ENCODE results near the gene PREX1.
"Not testable (repeated sequence)": the region's sequence is repeated elsewhere in the genome, so short reads cannot be mapped to it uniquely, and the experiment has no call there.

Gene PREX1, protein sequence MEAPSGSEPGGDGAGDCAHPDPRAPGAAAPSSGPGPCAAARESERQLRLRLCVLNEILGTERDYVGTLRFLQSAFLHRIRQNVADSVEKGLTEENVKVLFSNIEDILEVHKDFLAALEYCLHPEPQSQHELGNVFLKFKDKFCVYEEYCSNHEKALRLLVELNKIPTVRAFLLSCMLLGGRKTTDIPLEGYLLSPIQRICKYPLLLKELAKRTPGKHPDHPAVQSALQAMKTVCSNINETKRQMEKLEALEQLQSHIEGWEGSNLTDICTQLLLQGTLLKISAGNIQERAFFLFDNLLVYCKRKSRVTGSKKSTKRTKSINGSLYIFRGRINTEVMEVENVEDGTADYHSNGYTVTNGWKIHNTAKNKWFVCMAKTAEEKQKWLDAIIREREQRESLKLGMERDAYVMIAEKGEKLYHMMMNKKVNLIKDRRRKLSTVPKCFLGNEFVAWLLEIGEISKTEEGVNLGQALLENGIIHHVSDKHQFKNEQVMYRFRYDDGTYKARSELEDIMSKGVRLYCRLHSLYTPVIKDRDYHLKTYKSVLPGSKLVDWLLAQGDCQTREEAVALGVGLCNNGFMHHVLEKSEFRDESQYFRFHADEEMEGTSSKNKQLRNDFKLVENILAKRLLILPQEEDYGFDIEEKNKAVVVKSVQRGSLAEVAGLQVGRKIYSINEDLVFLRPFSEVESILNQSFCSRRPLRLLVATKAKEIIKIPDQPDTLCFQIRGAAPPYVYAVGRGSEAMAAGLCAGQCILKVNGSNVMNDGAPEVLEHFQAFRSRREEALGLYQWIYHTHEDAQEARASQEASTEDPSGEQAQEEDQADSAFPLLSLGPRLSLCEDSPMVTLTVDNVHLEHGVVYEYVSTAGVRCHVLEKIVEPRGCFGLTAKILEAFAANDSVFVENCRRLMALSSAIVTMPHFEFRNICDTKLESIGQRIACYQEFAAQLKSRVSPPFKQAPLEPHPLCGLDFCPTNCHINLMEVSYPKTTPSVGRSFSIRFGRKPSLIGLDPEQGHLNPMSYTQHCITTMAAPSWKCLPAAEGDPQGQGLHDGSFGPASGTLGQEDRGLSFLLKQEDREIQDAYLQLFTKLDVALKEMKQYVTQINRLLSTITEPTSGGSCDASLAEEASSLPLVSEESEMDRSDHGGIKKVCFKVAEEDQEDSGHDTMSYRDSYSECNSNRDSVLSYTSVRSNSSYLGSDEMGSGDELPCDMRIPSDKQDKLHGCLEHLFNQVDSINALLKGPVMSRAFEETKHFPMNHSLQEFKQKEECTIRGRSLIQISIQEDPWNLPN (N-terminal part only)

DNA sequence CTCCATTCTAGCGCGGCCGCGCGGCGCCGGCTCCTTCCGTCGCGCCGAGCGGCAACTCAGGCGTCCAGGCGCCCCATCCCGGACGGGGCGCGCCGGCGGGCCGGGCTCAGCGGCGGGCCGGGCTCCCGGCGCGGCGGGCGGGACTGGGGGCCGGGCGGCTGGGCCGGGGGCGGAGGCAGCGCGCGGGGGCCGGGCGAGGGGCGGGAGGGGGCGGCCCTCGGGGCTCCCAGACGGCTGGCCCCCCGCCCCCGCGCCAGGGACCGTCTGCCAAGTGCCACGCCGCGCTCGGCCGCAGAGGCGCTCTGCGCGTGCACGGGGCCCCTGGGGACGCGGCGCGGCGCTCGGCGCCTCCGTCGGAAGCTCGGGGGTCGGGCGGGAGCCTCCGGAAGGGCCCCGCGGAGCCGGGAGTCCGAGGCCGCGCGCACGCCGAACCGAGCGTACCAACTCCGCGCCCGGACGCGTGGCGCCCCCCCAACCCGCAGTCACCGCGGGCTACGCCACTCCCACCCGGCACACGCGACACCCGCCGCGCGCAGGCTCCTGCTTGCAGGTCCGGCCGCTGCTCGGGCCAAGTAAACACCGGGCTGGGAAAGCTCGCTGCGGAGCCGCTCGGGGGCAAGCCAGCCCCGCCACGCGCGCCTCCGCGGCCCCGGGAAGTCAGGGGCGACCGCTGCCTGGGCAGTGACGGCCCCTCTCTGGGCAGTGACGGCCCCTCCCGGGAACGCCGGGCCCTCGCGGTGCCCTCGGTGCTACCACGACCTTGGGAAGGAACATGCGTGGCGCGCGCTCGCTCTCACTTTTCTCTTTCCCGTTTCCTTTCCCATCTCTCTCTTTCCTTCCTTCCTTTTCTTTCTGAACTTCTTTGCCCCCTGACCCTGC lies at the start of gene PREX1:
TSS of gene PREX1 (minus strand) at position 145 of the 879 bp plus-strand sequence. CDS start at position 6, 139 bp downstream.
- DNase-seq, result peak; percentile 76 to 79

DNA sequence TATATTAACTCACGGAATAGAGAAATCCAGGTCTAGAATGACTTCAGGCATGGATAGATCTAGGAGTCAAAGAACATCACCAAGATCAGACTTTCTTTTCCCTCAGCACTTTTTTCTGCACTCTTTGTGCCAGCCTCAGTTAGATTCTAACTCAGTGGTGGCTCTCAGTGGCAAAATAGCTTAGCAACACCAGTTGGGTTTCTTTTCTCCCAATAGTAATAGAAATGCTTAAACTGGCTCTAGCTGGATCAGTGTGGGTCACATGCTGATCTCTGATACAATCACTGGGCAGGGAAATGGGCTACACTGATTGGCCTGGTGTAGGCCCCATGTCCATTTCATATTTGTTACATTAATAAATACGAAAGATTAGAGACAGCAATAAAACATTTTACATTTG lies 49.5 kb upstream of the PREX1 start:
- DNase-seq, result no peak

GRCh38 chr20:48875914-48876240 lies 48.1 kb upstream of the PREX1 start:
- no peak for DNase-seq

- no peak for DNase-seq
Observed at GRCh38 chr20:48875233-48875913, 47.6 kb upstream of the PREX1 start.

DNA sequence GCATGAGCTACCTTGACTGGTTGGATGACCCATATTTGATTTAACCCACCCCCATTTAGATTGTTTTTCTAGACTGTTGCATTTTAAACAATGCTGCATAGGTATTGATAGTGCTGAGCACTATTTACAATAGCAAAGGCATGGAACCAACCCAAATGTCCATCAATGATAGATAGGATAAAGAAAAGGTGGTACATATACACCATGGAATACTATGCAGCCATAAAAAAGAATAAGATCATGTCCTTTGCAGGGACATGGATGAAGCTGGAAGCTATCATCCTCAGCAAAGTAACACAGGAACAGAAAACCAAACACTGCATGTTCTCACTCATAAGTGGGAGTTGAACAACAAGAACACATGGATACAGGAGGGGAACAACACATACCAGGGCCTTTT lies 41.6 kb upstream of the PREX1 start:
- DNase-seq, result not testable (repeated sequence)

DNA sequence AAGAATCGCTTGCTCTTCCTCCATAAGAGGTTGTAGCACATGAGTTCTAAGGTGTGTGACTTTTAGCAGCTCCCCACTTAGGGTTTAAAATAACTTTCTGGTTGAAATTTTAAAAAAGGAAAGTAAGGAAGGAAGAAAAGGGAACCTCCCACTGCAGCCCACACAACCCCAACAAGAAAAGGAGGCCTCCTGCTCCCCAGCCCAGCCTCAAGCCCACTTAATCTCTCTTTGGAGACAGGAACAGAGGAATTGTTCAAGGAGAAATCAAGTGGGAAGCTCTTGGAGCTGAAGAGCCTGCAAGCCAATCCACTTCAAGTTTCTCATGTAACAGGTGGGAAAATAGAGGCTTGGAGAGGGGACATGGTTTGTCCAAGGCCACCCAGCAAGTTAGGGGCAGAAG lies 39.1 kb upstream of the PREX1 start:
- DNase-seq, result no peak

DNA sequence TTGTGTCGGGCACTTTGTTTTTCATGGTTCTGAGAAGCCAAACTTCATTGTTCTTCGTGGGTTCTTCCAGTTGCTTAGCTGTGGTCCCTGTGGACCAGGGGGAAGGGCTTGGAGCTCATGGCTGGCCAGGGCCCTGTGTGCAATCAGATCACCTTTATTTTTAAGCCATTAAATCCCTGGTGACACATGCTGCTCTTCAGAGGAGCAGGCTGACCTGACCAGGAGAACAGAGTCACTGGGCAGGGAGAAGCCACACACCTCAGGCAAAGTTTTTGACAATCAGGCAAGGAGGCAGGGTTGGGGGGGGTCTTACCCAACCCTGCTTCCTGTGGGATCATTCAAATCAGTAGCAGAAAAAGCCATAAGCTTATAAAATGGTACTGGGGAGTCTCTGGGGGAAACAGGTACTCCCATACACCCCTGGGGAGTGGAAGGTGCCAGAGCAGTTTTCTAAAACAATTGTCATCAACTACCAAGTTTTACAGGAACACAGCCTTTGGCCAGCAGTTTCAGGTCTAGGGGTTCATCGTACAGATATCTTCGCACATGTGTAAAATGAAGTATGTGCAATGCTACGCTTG lies 37.0 kb upstream of the PREX1 start:
- no peak for DNase-seq

DNA sequence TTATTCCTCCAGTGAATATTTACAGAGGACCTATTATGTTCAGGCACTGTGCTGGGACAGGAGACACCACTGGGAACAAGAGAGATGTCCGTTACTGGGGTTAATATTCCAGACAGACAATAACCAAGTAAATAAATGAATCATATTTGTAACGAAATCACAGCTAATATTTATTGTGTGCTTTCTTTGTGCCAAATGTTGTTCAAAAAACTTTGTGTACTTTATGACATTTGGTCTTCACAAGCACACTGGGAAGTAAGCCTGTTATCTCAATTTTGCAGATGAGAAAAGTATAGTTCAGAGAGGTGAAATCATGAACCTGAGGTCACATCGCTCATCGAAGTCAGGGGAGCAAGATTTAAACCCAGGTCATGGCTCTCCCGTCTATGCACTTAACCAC lies 36.5 kb upstream of the PREX1 start:
- no peak for DNase-seq

DNA sequence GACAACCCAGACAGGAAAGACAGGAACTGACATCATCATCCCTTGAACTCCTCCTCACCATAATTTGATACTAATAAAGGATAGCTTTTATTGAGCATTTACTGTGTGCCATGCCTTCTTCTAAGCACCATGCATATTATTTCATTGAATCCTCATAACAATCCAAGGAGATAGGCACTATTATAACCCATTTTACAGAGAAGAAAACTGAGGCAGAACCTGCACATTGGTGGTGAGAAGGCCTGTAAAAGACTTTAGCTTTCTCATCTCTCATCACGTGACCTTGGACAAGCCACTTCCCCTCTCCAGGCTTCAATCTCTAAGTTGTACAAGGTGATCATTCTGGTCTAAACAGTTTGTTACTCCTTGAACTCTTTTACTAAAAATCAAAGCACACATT lies 34.5 kb upstream of the PREX1 start:
- no peak for DNase-seq

DNA sequence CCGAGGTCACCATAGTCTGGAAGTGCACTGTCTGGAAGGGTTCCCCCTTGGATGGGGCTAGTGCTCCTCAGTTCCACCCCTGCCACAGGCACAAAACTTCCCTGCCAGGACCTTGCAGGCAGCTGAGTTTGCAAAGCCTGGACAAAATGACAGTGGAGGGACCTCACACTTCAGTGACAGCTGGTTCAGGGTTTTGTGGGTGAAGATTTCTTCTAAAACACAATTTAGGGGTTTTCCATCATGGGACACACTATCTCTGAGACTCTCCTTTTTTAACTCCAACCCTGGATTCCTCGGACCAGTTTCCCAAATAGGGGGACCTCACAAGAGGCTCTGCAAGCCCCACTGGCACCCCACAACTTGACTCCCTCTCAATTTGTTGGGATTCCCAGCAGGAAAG lies 33.6 kb upstream of the PREX1 start:
- DNase-seq, result no peak

- DNase-seq, result no peak
Observed at GRCh38 chr20:48858075-48858790, 30.4 kb upstream of the PREX1 start.

DNA sequence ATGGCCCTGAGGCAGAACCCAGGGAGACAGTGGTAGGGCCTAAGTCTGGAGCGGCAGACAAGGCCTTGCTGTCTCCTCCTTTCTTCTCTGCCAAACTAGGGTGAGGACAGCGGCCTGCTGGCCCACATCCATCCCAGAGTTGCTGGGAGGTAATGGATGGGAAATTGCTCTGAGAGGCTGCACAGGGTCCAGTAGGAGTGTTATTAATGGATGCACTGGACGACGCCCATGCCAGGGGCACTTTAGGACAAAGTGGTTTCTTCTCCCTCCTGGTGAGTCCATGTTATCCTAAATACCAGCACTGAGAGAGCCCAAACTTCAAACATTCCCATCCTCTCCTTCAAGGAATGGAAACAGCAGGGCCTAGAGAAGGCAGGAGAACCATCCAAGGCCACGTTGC lies 28.3 kb upstream of the PREX1 start:
- DNase-seq, result no peak

DNA sequence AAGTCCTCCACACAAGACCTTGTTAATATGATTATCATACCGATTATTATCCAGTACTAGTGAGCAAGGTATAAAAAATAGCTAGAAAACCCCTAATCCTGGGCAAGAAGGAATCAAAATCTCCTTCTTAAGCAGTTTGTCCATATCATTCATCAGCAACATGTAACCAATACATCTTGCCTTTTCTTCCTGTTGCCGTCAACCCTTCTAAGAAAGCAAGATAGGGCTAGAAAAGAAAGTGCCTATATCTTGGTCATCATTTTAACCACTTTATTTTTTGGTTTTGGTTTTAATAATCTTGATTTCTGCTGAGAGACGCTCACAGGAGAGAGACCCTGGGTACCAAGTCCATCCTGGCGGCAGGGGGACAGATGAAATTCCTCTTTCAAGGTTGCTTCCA lies 27.2 kb upstream of the PREX1 start:
- no peak for DNase-seq

GRCh38 chr20:48852609-48853008 lies 24.8 kb upstream of the PREX1 start:
- DNase-seq, result no peak

GRCh38 chr20:48851579-48851978 lies 23.8 kb upstream of the PREX1 start:
- DNase-seq, result no peak

DNA sequence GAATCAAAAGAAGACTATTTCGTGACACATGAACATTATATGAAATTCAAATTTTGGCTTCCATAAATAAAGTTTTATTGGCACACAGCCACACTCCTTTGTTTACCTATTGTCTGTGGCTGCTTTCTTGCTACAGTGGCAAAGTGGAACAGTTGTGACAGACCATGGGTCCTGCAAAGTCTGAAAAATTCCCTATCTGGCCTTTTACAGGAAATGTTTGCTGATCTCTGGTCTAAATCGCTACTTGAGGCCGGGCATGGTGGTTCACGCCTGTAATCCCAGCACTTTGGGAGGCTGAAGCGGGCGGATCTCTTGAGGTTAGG lies 23.1 kb upstream of the PREX1 start:
- DNase-seq, result no peak

DNA sequence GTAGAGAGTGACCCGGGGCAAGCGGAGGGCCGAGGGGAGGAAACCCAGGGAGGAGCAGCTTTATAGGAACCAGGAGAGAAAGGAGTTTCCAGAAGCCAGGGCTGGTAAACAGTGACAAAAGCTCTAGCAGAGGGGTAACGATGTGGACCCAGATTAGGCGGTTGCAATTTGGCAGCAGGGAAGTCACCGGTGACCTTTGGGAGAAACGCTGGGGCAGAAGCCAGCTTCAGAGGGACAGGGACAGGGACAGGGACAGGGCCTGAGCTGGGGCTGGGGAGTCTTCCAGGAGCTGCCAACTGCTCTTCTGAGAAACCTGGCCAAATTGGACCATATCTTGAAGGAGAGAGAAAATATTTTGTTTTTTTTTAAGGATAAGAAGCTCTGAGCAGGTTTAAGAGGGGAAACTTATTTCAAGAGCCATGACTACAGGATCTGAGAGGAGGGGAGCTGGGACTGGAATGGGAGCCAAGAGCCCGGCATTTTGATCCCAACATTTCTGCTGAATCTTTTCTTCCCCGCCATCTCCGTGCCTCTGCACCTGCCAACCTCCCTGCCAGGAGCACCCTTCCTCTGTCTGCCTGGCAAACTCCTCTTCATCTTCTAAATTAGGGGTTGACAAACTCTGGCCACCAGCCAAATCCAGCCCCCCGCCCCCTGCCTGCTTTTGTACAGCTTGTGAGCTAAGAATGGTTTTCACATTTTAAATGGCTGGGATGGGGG lies 22.6 kb upstream of the PREX1 start:
- DNase-seq, result no peak

GRCh38 chr20:48849779-48850178 lies 22.0 kb upstream of the PREX1 start:
- no peak for DNase-seq

DNA sequence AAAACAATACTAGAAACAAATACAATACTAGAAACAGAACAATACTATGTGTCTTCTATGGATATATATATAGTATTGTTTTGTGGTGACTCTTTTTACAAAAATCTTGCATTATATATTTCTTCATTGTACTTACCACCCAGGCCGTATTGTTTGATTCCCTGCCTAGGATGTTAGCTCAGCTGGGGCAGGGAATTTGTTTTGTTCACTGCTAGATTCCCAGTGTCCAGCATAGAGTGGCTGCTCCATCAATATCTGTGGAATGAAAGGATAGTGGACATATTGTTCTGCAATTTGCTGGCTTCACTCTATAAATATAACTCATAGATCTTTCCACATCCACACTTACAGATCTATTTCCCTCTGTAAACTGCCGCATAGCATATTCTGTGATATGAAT lies 21.5 kb upstream of the PREX1 start:
- DNase-seq, result no peak
